ENCODE results near the gene ZNF654.

- no peak for TF ChIP-seq POLR2A (IDR thresholded peaks at IDR 0.05)
- TF ChIP-seq, protein P1, sequence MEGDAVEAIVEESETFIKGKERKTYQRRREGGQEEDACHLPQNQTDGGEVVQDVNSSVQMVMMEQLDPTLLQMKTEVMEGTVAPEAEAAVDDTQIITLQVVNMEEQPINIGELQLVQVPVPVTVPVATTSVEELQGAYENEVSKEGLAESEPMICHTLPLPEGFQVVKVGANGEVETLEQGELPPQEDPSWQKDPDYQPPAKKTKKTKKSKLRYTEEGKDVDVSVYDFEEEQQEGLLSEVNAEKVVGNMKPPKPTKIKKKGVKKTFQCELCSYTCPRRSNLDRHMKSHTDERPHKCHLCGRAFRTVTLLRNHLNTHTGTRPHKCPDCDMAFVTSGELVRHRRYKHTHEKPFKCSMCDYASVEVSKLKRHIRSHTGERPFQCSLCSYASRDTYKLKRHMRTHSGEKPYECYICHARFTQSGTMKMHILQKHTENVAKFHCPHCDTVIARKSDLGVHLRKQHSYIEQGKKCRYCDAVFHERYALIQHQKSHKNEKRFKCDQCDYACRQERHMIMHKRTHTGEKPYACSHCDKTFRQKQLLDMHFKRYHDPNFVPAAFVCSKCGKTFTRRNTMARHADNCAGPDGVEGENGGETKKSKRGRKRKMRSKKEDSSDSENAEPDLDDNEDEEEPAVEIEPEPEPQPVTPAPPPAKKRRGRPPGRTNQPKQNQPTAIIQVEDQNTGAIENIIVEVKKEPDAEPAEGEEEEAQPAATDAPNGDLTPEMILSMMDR (IDR thresholded peaks at IDR 0.05) = no peak
- no peak for TF ChIP-seq EP300 (IDR thresholded peaks at IDR 0.05)
- TF ChIP-seq POLR2AphosphoS5 (IDR thresholded peaks at IDR 0.05) = no peak
Observed at GRCh38 chr3:88133711-88134263, 74.7 kb downstream of the ZNF654 start.

All from gastroesophageal sphincter (tissue), 3 donors.